Thyroid gland (tissue), 4 donors: Measurements from ENCODE around the gene ATF4.

ENCODE experiments used
- POLR2A ChIP-seq, 2 donors: fragments of 450-650 bp; IDR thresholded peaks; one replicate each; pipeline ENCODE4 v1.6.1; 2017; ENCODE audit warnings: antibody characterized with exemption in 2 of 2, mild to moderate bottlenecking in 2 of 2, moderate library complexity in 1 of 2
- TF ChIP-seq, protein P1 (sequence below), 6 experiments: fragments of 200-600 bp in 3 of 6; fragments of 450-650 bp in 3 of 6; sonication (generic) in 3 of 6; IDR thresholded peaks; one replicate each; pipeline ENCODE4 v1.5.1; 2016 to 2019; ENCODE audit warnings: antibody characterized with exemption in 6 of 6, mild to moderate bottlenecking in 2 of 6, inconsistent platforms in 1 of 6, moderate library complexity in 1 of 6

DNA sequence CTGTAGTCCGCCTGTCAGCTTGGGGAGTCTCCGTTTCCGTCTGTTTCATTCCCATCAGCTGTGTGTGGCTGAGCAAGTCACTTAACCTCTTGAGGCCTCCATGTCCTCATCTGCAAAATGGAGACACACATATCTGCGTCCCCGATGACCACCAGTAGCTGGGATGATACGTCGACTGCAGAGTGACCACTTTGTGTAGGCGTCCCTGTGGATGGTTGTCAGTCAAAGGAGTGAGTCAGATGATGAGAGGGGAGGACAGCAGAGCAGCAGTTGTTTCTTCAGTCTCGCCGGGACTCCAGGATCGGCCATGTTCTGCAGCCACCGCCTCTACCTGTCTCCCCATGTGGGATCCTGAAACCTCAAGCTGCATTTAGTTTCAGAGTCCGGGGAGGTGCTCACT, 43.7 kb upstream of the ATF4 start:
- TF ChIP-seq, protein P1, sequence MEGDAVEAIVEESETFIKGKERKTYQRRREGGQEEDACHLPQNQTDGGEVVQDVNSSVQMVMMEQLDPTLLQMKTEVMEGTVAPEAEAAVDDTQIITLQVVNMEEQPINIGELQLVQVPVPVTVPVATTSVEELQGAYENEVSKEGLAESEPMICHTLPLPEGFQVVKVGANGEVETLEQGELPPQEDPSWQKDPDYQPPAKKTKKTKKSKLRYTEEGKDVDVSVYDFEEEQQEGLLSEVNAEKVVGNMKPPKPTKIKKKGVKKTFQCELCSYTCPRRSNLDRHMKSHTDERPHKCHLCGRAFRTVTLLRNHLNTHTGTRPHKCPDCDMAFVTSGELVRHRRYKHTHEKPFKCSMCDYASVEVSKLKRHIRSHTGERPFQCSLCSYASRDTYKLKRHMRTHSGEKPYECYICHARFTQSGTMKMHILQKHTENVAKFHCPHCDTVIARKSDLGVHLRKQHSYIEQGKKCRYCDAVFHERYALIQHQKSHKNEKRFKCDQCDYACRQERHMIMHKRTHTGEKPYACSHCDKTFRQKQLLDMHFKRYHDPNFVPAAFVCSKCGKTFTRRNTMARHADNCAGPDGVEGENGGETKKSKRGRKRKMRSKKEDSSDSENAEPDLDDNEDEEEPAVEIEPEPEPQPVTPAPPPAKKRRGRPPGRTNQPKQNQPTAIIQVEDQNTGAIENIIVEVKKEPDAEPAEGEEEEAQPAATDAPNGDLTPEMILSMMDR (IDR thresholded peaks at IDR 0.05) = no peak
- no peak for TF ChIP-seq POLR2A (IDR thresholded peaks at IDR 0.05)
